Nephron progenitor cell (in vitro differentiated cells): ENCODE results near the gene CDC5L.

ENCODE experiments used
- DNase-seq: peaks from one replicate; pipeline ENCODE4 v3.0.0; 2021
- H3K27ac Mint-ChIP-seq: 2 replicates; pipeline ENCODE4 v1.8.0; 2021; ENCODE audit warnings: mild to moderate bottlenecking, moderate library complexity, mixed read lengths
- H3K27me3 Mint-ChIP-seq: 2 replicates; pipeline ENCODE4 v1.8.0; 2021; ENCODE audit warnings: mild to moderate bottlenecking, low read depth, mixed read lengths; ENCODE audit not compliant: poor library complexity
- H3K36me3 Mint-ChIP-seq: 2 replicates; pipeline ENCODE4 v1.8.0; 2021; ENCODE audit warnings: low read depth, mixed read lengths
- H3K4me1 Mint-ChIP-seq: 2 replicates; pipeline ENCODE4 v1.8.0; 2021; ENCODE audit warnings: mixed read lengths
- H3K4me3 Mint-ChIP-seq: 2 replicates; pipeline ENCODE4 v1.8.0; 2021; ENCODE audit warnings: mild to moderate bottlenecking, moderate library complexity, mixed read lengths
- H3K9me3 Mint-ChIP-seq: 2 replicates; pipeline ENCODE4 v1.8.0; 2021; ENCODE audit warnings: mild to moderate bottlenecking, moderate library complexity, mixed read lengths
- TF ChIP-seq, protein P1 (sequence below): fragments of 200-600 bp; sonication (generic); IDR thresholded peaks from 2 replicates; pipeline ENCODE4 v1.5.0; 2021; ENCODE audit warnings: antibody characterized with exemption

CDC5L gene

DNA sequence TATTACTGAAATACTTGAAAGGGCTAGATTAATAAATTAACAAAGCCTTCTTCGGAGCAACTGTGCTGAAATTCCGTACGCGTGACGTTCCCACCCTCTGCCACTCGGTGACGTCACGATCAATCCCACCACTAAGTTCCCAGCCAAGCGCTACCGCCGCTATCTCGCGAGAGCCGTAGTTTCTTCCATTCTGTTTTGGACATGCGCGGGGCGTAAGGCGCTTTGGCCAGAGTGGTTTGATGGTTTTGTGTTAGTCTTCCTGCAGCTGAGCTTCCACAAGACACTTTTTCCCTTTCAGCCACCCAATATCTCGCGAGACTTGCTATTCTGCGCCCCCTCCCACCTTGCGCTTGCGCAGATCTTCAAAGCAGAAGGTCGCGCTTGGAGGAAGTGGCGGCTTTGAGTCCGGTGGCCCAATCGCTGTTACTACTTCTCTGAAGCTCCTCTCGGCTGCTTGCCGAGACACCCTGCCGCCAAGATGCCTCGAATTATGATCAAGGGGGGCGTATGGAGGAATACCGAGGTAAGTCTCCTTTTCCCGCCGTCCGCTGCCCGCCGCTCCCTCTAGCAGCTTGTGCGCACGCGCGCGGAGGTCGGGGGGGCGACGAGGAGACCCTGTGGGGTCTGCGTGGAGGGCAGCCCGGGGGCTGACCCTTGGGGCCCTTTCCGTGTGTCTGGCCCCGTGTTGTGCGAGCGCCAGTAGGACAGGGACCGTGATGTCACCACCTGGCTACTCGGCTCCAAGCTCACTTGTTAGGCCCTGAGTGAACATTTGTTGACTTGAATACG lies at the start of gene CDC5L:
Gene CDC5L, plus strand, starts transcription at position 361 of the 789 bp plus-strand sequence. Its CDS starts 118 bp downstream, at position 479.
- TF ChIP-seq, protein P1, sequence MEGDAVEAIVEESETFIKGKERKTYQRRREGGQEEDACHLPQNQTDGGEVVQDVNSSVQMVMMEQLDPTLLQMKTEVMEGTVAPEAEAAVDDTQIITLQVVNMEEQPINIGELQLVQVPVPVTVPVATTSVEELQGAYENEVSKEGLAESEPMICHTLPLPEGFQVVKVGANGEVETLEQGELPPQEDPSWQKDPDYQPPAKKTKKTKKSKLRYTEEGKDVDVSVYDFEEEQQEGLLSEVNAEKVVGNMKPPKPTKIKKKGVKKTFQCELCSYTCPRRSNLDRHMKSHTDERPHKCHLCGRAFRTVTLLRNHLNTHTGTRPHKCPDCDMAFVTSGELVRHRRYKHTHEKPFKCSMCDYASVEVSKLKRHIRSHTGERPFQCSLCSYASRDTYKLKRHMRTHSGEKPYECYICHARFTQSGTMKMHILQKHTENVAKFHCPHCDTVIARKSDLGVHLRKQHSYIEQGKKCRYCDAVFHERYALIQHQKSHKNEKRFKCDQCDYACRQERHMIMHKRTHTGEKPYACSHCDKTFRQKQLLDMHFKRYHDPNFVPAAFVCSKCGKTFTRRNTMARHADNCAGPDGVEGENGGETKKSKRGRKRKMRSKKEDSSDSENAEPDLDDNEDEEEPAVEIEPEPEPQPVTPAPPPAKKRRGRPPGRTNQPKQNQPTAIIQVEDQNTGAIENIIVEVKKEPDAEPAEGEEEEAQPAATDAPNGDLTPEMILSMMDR = no peak

DNA sequence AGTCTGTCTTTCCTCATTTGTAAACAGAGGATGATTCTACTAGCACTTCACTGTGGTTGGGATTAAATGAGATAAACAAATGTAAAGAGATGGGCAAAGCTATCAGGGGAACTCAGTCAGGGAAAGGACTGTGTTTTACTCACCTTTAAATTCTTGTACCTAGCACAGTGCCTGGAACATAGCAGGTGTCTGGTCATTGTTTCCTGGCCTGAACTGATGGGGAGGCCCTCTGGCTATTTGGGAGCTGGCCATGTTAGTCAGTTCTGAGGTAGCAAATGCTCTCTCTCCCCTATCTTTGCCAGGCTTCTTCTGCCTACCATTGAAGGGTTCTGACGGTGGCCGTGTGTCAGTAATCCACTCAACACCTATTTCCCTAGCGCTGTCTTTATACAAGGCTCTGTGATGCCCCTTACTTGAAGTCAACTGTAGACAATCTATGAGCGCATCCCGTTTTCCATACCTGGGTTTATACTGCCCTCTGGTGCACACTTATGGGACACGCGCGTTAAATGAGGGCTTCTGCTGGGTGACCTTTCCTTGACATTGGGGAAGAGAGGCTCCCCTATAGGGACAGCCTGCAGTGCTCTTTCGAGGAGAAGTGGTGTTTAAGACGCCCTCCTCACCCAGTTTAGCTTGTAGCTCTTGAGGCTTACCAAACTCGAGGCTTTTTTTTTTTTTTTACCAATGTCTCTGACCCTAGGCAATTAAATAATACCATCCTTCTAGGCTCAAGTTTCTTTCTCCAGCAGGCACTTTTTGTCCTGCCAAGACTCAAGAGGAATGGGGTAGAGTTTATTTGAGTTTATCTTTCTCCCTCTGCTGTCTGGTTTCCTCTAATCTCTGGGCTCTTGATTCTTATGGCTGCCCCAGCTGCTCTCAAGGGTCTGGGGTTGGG lies 49.0 kb upstream of the CDC5L start:
- no peaks in the 10 kb centered on the region for H3K36me3 Mint-ChIP-seq
- no peak overlapping the region for H3K4me3 Mint-ChIP-seq
- peaks cover 14% of the 10 kb centered on the region for H3K27me3 Mint-ChIP-seq
- peak; percentile 70 for DNase-seq
- H3K27ac Mint-ChIP-seq = no peak overlapping the region
- H3K9me3 Mint-ChIP-seq = no peaks in the 10 kb centered on the region
- peaks cover 53% of the 10 kb centered on the region for H3K4me1 Mint-ChIP-seq
- TF ChIP-seq, protein P1 = peak; percentile 76

More for the DNA sequence above, at the start of gene CDC5L:
- peak; percentile 93 for DNase-seq
- peak within 1 kb of the TSS; percentile 96 for H3K4me3 Mint-ChIP-seq
- no peaks in the 10 kb centered on the region for H3K9me3 Mint-ChIP-seq
- H3K27ac Mint-ChIP-seq = peak within 1 kb of the TSS; percentile 100
- no peaks in the 10 kb centered on the region for H3K27me3 Mint-ChIP-seq
- peaks cover 29% of the 10 kb centered on the region for H3K36me3 Mint-ChIP-seq
- H3K4me1 Mint-ChIP-seq = peaks cover 39% of the 10 kb centered on the region

DNA sequence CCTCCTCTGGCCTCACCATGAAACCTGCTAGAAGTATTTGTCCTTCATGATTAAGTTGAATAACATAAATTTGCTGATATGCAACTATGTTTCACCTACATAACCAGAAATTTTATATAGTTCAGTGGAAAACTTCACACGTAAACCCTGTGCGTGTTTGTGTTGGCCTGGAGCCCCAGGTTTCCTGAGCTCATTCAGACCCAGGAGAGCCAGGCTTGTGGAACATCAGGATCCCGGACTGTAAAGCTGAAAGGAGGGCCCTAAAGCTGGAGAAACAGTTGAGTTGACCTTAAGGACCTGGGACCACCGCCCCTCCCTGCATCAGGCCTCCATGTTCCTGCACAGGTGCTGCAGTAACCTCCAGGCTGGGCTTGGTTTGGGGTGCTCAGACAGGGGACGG lies 48.2 kb upstream of the CDC5L start:
- no peaks in the 10 kb centered on the region for H3K36me3 Mint-ChIP-seq

DNA sequence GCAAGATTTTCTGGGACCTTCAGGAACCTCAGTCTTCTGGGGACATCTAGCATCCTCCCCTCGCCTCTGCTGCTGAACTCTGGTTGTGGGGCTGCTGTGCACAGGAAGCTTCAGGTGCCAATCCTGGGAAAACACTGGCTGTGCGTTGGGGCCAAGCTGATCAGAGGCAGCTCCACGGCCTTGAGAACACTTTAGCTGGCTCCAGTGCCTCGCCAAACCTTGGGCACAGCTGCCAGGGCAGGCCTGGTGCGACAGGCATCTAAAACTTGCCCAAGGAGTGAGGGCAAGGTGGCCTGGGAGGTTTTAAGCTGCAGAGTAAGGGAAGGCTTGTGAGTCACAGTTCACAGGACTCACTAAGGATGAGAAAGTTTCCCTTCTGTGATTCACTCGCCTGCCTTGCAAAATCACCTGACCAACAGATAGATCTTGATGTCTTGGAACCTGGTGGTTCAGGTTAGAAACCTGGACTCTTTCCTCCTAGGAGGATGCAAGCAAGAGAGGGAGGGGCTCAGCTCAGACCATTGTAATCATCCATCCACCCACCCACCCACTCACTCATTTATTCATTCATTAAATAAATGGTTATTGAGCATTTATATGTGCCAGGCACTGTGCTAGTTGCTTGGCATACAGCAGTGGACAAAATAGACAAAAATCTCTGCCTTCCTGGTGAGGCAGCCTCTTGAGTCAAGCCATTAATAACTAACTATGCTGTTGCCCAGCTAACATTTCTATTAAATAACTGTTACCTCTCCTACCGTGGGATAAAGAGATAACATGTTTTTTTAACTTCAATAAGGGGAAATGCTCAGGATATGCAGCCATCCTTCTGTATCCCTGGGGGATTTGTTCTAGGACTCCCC lies 47.5 kb upstream of the CDC5L start:
- TF ChIP-seq, protein P1 = no peak
- H3K4me1 Mint-ChIP-seq = peaks cover 68% of the 10 kb centered on the region
- no peak overlapping the region for H3K27ac Mint-ChIP-seq
- DNase-seq = no peak
- H3K9me3 Mint-ChIP-seq = no peaks in the 10 kb centered on the region
- H3K4me3 Mint-ChIP-seq = no peak overlapping the region
- H3K27me3 Mint-ChIP-seq = peaks cover 22% of the 10 kb centered on the region
- H3K36me3 Mint-ChIP-seq = no peaks in the 10 kb centered on the region

More for the DNA sequence above, 48.2 kb upstream of the CDC5L start:
- Mint-ChIP-seq H3K4me1 (peaks cover 61% of the 10 kb centered on the region), H3K27ac (no peak overlapping the region), H3K27me3 (peaks cover 18% of the 10 kb centered on the region), H3K4me3 (no peak overlapping the region), H3K9me3 (no peaks in the 10 kb centered on the region)
- TF ChIP-seq, protein P1 = no peak
- DNase-seq = no peak

DNA sequence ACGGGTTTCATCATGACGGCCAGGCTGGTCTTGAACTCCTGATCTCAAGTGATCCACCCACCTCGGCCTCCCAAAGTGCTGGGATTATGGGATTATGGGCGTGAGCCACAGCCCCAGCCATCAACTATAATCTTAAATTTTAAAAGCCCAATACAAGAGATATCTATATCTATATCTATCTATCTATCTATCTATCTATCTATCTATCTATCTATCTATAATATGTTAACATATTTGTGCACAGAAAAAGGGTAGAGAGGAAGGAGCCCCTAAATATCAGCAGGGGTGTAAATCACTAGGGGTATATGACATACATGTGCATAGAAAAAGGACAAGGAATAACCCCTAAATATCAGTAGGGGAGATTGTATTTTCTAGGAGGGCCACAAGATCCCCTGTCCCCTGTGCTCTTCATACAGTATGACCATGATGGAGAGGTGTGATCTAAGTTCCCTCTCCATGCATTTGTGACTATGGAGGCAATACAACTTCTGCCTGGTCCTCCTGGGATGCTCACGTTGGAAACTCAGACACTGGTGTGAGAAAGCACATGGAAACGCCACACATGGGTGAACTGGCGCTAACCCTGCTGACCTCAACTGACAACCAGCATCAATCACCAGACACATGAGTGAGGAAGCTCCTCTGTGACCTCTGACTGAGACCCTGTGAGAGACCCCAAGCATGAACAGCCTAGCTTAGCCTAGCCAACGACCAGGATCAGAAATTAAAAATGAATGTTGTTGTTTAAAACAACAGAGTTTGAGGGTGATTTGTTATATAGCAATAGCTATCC lies 46.2 kb upstream of the CDC5L start:
- peak overlapping the region; percentile 72 for H3K4me3 Mint-ChIP-seq
- DNase-seq = peak; percentile 79
- TF ChIP-seq, protein P1 = no peak
- H3K9me3 Mint-ChIP-seq = no peaks in the 10 kb centered on the region
- peak overlapping the region; percentile 97 for H3K27ac Mint-ChIP-seq
- H3K4me1 Mint-ChIP-seq = peaks cover 69% of the 10 kb centered on the region
- H3K27me3 Mint-ChIP-seq = peaks cover 18% of the 10 kb centered on the region
- no peaks in the 10 kb centered on the region for H3K36me3 Mint-ChIP-seq
